ENCODE results near the gene PHF5A. TPM values are rescaled to one million over a fixed set of nuclear protein-coding genes. Genes with fewer than 3 reads are reported as not detected.

PHF5A gene
- total and polyA plus RNA-seq, 4 donors, result 28.9 to 89.6 (median 40.0) TPM

- Histone ChIP-seq H3K4me1 (ENCODE audit: control insufficient read depth in 5 of 5, insufficient read depth in 5 of 5, low read length in 5 of 5) (no peaks in the 10 kb centered on the region), H3K27ac (ENCODE audit: low read depth in 1 of 2, low read length in 1 of 2) (peak overlapping the region in 1 of 2 donors; percentile 2), H3K27me3 (ENCODE audit: control insufficient read depth in 3 of 3, insufficient read depth in 3 of 3, low read length in 2 of 3) (no peaks in the 10 kb centered on the region), H3K9me3 (ENCODE audit: control insufficient read depth in 4 of 4, insufficient read depth in 3 of 4, low read length in 3 of 4) (no peaks in the 10 kb centered on the region), H3K36me3 (ENCODE audit: control insufficient read depth in 4 of 4, insufficient read depth in 4 of 4, low read length in 4 of 4) (peaks cover 0 to 55% (median 14%) of the 10 kb centered on the region in 4 donors), H3K9ac (ENCODE audit: insufficient read depth in 1 of 2, low read length in 2 of 2) (no peak overlapping the region), H3K4me3 (no peak overlapping the region)
- ATAC-seq (ENCODE audit: insufficient read depth, low FRiP score) (peak; percentile 48), DNase-seq (peak; percentile 66 to 72 (median 71))
- WGBS, 2 donors, result 68 to 69% methylated on average over 22 of the region's 22 CpGs
- TF ChIP-seq CTCF (IDR thresholded peaks at IDR 0.05; ENCODE audit: control extremely low read depth, extremely low read depth), result peak; percentile 63
Observed at GRCh38 chr22:41517172-41518047, 48.9 kb upstream of the PHF5A start.

- Histone ChIP-seq H3K9ac (ENCODE audit: insufficient read depth in 1 of 2, low read length in 2 of 2) (no peak overlapping the region), H3K36me3 (ENCODE audit: control insufficient read depth in 4 of 4, insufficient read depth in 4 of 4, low read length in 4 of 4) (peaks cover 0 to 60% (median 17%) of the 10 kb centered on the region in 4 donors), H3K27ac (ENCODE audit: low read depth in 1 of 2, low read length in 1 of 2) (no peak overlapping the region), H3K27me3 (ENCODE audit: control insufficient read depth in 3 of 3, insufficient read depth in 3 of 3, low read length in 2 of 3) (no peaks in the 10 kb centered on the region), H3K9me3 (ENCODE audit: control insufficient read depth in 4 of 4, insufficient read depth in 3 of 4, low read length in 3 of 4) (no peaks in the 10 kb centered on the region), H3K4me1 (ENCODE audit: control insufficient read depth in 5 of 5, insufficient read depth in 5 of 5, low read length in 5 of 5) (no peaks in the 10 kb centered on the region), H3K4me3 (no peak overlapping the region)
- DNase-seq (no peak), ATAC-seq (ENCODE audit: insufficient read depth, low FRiP score) (no peak)
- WGBS, 2 donors, result 94 to 96% methylated on average over 8 of the region's 8 CpGs
- TF ChIP-seq CTCF (IDR thresholded peaks at IDR 0.05; ENCODE audit: control extremely low read depth, extremely low read depth), result no peak
Observed at GRCh38 chr22:41516462-41516861, 48.0 kb upstream of the PHF5A start.

- DNase-seq (no peak), ATAC-seq (ENCODE audit: insufficient read depth, low FRiP score) (no peak)
- H3K27me3 ChIP-seq (ENCODE audit: control insufficient read depth in 3 of 3, insufficient read depth in 3 of 3, low read length in 2 of 3), result no peaks in the 10 kb centered on the region
- no peaks in the 10 kb centered on the region for H3K4me1 ChIP-seq (ENCODE audit: control insufficient read depth in 5 of 5, insufficient read depth in 5 of 5, low read length in 5 of 5)
- peaks cover 0 to 73% (median 23%) of the 10 kb centered on the region in 4 donors for H3K36me3 ChIP-seq (ENCODE audit: control insufficient read depth in 4 of 4, insufficient read depth in 4 of 4, low read length in 4 of 4)
- no peak for TF ChIP-seq CTCF (IDR thresholded peaks at IDR 0.05; ENCODE audit: control extremely low read depth, extremely low read depth)
- no peaks in the 10 kb centered on the region for H3K9me3 ChIP-seq (ENCODE audit: control insufficient read depth in 4 of 4, insufficient read depth in 3 of 4, low read length in 3 of 4)
- no peak overlapping the region for H3K27ac ChIP-seq (ENCODE audit: low read depth in 1 of 2, low read length in 1 of 2)
- no peak overlapping the region for H3K4me3 ChIP-seq
- no peak overlapping the region for H3K9ac ChIP-seq (ENCODE audit: insufficient read depth in 1 of 2, low read length in 2 of 2)
- 90 to 92% methylated on average over 5 of the region's 5 CpGs for WGBS, 2 donors
Observed at GRCh38 chr22:41513391-41513790, 44.9 kb upstream of the PHF5A start.
